IPS-18c (cell line): ENCODE data around the gene BTRC.

Experiments
- H3K4me3 ChIP-seq: 2 replicates; pipeline ENCODE4 v1.7.0; 2013; ENCODE audit warnings: low read depth, mild to moderate bottlenecking, low read length, moderate library complexity; ENCODE audit not compliant: insufficient read depth
- H3K9me3 ChIP-seq: one replicate; pipeline ENCODE4 v1.6.1; 2013; ENCODE audit warnings: mild to moderate bottlenecking, low read length, moderate library complexity; ENCODE audit not compliant: control insufficient read depth, insufficient read depth

Gene BTRC

GRCh38 chr10:101597091-101597900 is 243.3 kb downstream of the BTRC start:
- Histone ChIP-seq H3K4me3 (no peak overlapping the region), H3K9me3 (no peaks in the 10 kb centered on the region)

GRCh38 chr10:101601541-101601940 is 247.6 kb downstream of the BTRC start:
- H3K4me3 ChIP-seq: no peak overlapping the region
- no peaks in the 10 kb centered on the region for H3K9me3 ChIP-seq

- Histone ChIP-seq H3K9me3 (no peaks in the 10 kb centered on the region), H3K4me3 (no peak overlapping the region)
Observed at GRCh38 chr10:101602761-101603398, 248.9 kb downstream of the BTRC start.
